ENCODE data around the gene MORN3. TPM values are rescaled to one million over a fixed set of nuclear protein-coding genes. Genes with fewer than 3 reads are reported as not detected.

MORN3 gene
- total RNA-seq, 1 donor: not detected

GRCh38 chr12:121657305-121658008 is 12.0 kb downstream of the MORN3 start:
- no peak overlapping the region for H3K4me3 ChIP-seq (ENCODE audit: low read depth, low read length)
- peak; percentile 41 for DNase-seq (ENCODE audit: low read depth)
- no peak for TF ChIP-seq CTCF (IDR thresholded peaks at IDR 0.05; ENCODE audit: insufficient read depth, low read depth, low read length)

GRCh38 chr12:121656122-121656521 is 13.3 kb downstream of the MORN3 start:
- H3K4me3 ChIP-seq (ENCODE audit: low read depth, low read length): no peak overlapping the region
- no peak for TF ChIP-seq CTCF (IDR thresholded peaks at IDR 0.05; ENCODE audit: insufficient read depth, low read depth, low read length)
- DNase-seq (ENCODE audit: low read depth): no peak

- no peak overlapping the region for H3K4me3 ChIP-seq (ENCODE audit: low read depth, low read length)
- no peak for TF ChIP-seq CTCF (IDR thresholded peaks at IDR 0.05; ENCODE audit: insufficient read depth, low read depth, low read length)
- no peak for DNase-seq (ENCODE audit: low read depth)
These were observed 15.5 kb downstream of the MORN3 start for GRCh38 chr12:121653999-121654398.

- DNase-seq (ENCODE audit: low read depth): no peak
- H3K4me3 ChIP-seq (ENCODE audit: low read depth, low read length): no peak overlapping the region
- TF ChIP-seq CTCF (IDR thresholded peaks at IDR 0.05; ENCODE audit: insufficient read depth, low read depth, low read length): no peak
These were observed 16.5 kb downstream of the MORN3 start for GRCh38 chr12:121652767-121653497.

- no peak for DNase-seq (ENCODE audit: low read depth)
- no peak for TF ChIP-seq CTCF (IDR thresholded peaks at IDR 0.05; ENCODE audit: insufficient read depth, low read depth, low read length)
These were observed 18.1 kb downstream of the MORN3 start for GRCh38 chr12:121651320-121651719.

GRCh38 chr12:121649819-121650353 is 19.6 kb downstream of the MORN3 start:
- no peak for DNase-seq (ENCODE audit: low read depth)
- TF ChIP-seq CTCF (IDR thresholded peaks at IDR 0.05; ENCODE audit: insufficient read depth, low read depth, low read length): no peak
- H3K4me3 ChIP-seq (ENCODE audit: low read depth, low read length): no peak overlapping the region

More at GRCh38 chr12:121651320-121651719, 18.1 kb downstream of the MORN3 start:
- H3K4me3 ChIP-seq (ENCODE audit: low read depth, low read length): no peak overlapping the region

All from fibroblast of villous mesenchyme (primary cell).